ENCODE data around the gene ARFGEF3.
"Not testable (repeated sequence)": the region's sequence is repeated elsewhere in the genome, so short reads cannot be mapped to it uniquely, and the experiment has no call there.

ARFGEF3 gene

GRCh38 chr6:138188278-138188941 lies 26.7 kb downstream of the ARFGEF3 start:
- no peak for FAIRE-seq
- TF ChIP-seq POLR2A (IDR thresholded peaks at IDR 0.05; ENCODE audit: low read depth, low read length) = no peak
- no peak for DNase-seq (ENCODE audit: insufficient read length, low spot score)

- no peak for DNase-seq (ENCODE audit: insufficient read length, low spot score)
- no peak for TF ChIP-seq POLR2A (IDR thresholded peaks at IDR 0.05; ENCODE audit: low read depth, low read length)
- FAIRE-seq = no peak
These were observed 32.5 kb downstream of the ARFGEF3 start for GRCh38 chr6:138194287-138194686.

- no peak for TF ChIP-seq POLR2A (IDR thresholded peaks at IDR 0.05; ENCODE audit: low read depth, low read length)
- no peak for FAIRE-seq
- DNase-seq (ENCODE audit: insufficient read length, low spot score) = no peak
These were observed 34.5 kb downstream of the ARFGEF3 start for GRCh38 chr6:138196122-138196738.

GRCh38 chr6:138197570-138197969 lies 35.8 kb downstream of the ARFGEF3 start:
- FAIRE-seq (no peak), DNase-seq (ENCODE audit: insufficient read length, low spot score) (no peak)
- no peak for TF ChIP-seq POLR2A (IDR thresholded peaks at IDR 0.05; ENCODE audit: low read depth, low read length)

- FAIRE-seq = no peak
- DNase-seq (ENCODE audit: insufficient read length, low spot score) = no peak
- TF ChIP-seq POLR2A (IDR thresholded peaks at IDR 0.05; ENCODE audit: low read depth, low read length) = no peak
These were observed 36.8 kb downstream of the ARFGEF3 start for GRCh38 chr6:138198430-138199091.

- no peak for TF ChIP-seq POLR2A (IDR thresholded peaks at IDR 0.05; ENCODE audit: low read depth, low read length)
- FAIRE-seq (no peak), DNase-seq (ENCODE audit: insufficient read length, low spot score) (no peak)
These were observed 40.1 kb downstream of the ARFGEF3 start for GRCh38 chr6:138201836-138202235.

- no peak for TF ChIP-seq POLR2A (IDR thresholded peaks at IDR 0.05; ENCODE audit: low read depth, low read length)
- DNase-seq (ENCODE audit: insufficient read length, low spot score) (no peak), FAIRE-seq (no peak)
These were observed 41.6 kb downstream of the ARFGEF3 start for GRCh38 chr6:138203315-138203714.

- FAIRE-seq (no peak), DNase-seq (ENCODE audit: insufficient read length, low spot score) (no peak)
- TF ChIP-seq POLR2A (IDR thresholded peaks at IDR 0.05; ENCODE audit: low read depth, low read length) = no peak
These were observed 42.6 kb downstream of the ARFGEF3 start for GRCh38 chr6:138204303-138204702.

GRCh38 chr6:138204792-138205384 lies 43.1 kb downstream of the ARFGEF3 start:
- DNase-seq (ENCODE audit: insufficient read length, low spot score) (no peak), FAIRE-seq (no peak)
- no peak for TF ChIP-seq POLR2A (IDR thresholded peaks at IDR 0.05; ENCODE audit: low read depth, low read length)

GRCh38 chr6:138205437-138206094 lies 43.8 kb downstream of the ARFGEF3 start:
- DNase-seq (ENCODE audit: insufficient read length, low spot score) (no peak), FAIRE-seq (no peak)
- no peak for TF ChIP-seq POLR2A (IDR thresholded peaks at IDR 0.05; ENCODE audit: low read depth, low read length)

- FAIRE-seq = no peak
- TF ChIP-seq POLR2A (IDR thresholded peaks at IDR 0.05; ENCODE audit: low read depth, low read length) = no peak
These were observed 45.1 kb downstream of the ARFGEF3 start for GRCh38 chr6:138206862-138207261.

GRCh38 chr6:138211048-138211581 lies 49.4 kb downstream of the ARFGEF3 start:
- DNase-seq (ENCODE audit: insufficient read length, low spot score) = no peak
- no peak for FAIRE-seq
- TF ChIP-seq POLR2A (IDR thresholded peaks at IDR 0.05; ENCODE audit: low read depth, low read length) = no peak

More at GRCh38 chr6:138206862-138207261, 45.1 kb downstream of the ARFGEF3 start:
- no peak for DNase-seq (ENCODE audit: insufficient read length, low spot score)

GRCh38 chr6:138211601-138212000 lies 49.9 kb downstream of the ARFGEF3 start:
- FAIRE-seq (no peak), DNase-seq (ENCODE audit: insufficient read length, low spot score) (no peak)
- no peak for TF ChIP-seq POLR2A (IDR thresholded peaks at IDR 0.05; ENCODE audit: low read depth, low read length)

GRCh38 chr6:138212530-138212929 lies 50.8 kb downstream of the ARFGEF3 start:
- FAIRE-seq; DNase-seq (ENCODE audit: insufficient read length, low spot score): not testable (repeated sequence)

Measured in H54 (cell line).